K562 treated with DMSO at 1 percent for 12 hours (cell line): ENCODE results near the gene IGF2R. TPM values are rescaled to one million over a fixed set of nuclear protein-coding genes. Genes with fewer than 3 reads are reported as not detected.

Source experiments
- total RNA-seq: library from RNA; unstranded; fragments of 300-600 nt; gene quantifications from 2 replicates; pipeline ENCODE4 v1.2.3, GENCODE V29; 2022; ENCODE audit not compliant: insufficient read depth

Gene IGF2R
- total RNA-seq: 16.8 and 97.0 TPM in 2 replicates

GRCh38 chr6:159968295-159969203 is at the start of gene IGF2R:
Gene IGF2R, plus strand, starts transcription at chr6:159969082. Its CDS starts 165 bp downstream, at chr6:159969247.

GRCh38 chr6:160121558-160121957 is 152.7 kb downstream of the IGF2R start, which contains the start of gene SLC22A1:
Gene SLC22A1, plus strand, starts transcription at chr6:160121815. Its CDS starts 121 bp downstream, at chr6:160121936.

Other genes with a start within 250 kb of the IGF2R start
- 54.8 and 93.2 TPM in 2 replicates for gene WTAP, start 241.6 kb upstream of the IGF2R start, total RNA-seq
- gene ACAT2, start 207.0 kb upstream of the IGF2R start, total RNA-seq: 29.3 and 33.4 TPM in 2 replicates
- gene TCP1, start 179.5 kb upstream of the IGF2R start, total RNA-seq: 152 and 253 TPM in 2 replicates
- gene MRPL18, start 178.6 kb upstream of the IGF2R start, total RNA-seq: 107 and 130 TPM in 2 replicates
- gene PNLDC1, start 168.8 kb upstream of the IGF2R start, total RNA-seq: not detected in 2 replicates
- not detected in 2 replicates for gene MAS1, start 78.1 kb upstream of the IGF2R start, total RNA-seq
- not detected in 2 replicates for gene SLC22A1, start 152.7 kb downstream of the IGF2R start, total RNA-seq